ENCODE measurements around the gene LIPG.

DNA sequence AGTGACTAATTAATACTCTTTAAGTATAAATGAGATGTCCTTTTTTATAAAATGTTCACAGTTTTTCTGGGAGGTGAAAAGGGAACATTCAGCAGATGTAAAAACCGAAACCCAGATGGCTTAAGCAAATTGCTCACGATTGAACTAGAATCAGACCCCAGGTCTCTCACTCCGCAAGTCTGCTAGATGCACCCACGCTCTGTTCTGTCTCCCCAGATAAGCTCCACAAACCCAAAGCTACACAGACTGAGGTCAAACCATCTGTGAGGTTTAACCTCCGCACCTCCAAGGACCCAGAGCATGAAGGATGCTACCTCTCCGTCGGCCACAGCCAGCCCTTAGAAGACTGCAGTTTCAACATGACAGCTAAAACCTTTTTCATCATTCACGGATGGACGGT, 3.2 kb downstream of the LIPG start:
- TF ChIP-seq, protein P1, sequence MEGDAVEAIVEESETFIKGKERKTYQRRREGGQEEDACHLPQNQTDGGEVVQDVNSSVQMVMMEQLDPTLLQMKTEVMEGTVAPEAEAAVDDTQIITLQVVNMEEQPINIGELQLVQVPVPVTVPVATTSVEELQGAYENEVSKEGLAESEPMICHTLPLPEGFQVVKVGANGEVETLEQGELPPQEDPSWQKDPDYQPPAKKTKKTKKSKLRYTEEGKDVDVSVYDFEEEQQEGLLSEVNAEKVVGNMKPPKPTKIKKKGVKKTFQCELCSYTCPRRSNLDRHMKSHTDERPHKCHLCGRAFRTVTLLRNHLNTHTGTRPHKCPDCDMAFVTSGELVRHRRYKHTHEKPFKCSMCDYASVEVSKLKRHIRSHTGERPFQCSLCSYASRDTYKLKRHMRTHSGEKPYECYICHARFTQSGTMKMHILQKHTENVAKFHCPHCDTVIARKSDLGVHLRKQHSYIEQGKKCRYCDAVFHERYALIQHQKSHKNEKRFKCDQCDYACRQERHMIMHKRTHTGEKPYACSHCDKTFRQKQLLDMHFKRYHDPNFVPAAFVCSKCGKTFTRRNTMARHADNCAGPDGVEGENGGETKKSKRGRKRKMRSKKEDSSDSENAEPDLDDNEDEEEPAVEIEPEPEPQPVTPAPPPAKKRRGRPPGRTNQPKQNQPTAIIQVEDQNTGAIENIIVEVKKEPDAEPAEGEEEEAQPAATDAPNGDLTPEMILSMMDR (IDR thresholded peaks at IDR 0.05) = no peak
- TF ChIP-seq POLR2AphosphoS5 (IDR thresholded peaks at IDR 0.05) = no peak
- TF ChIP-seq EP300 (IDR thresholded peaks at IDR 0.05; ENCODE audit: low read depth) = no peak
- TF ChIP-seq POLR2A (IDR thresholded peaks at IDR 0.05) = no peak
